Stimulated activated CD4-positive, alpha-beta T cell treated with anti-CD3 and anti-CD28 coated beads, Interleukin-2, amount 100 ng/mL, for 48 hours (primary cell): Measurements from ENCODE around the gene NFYC.
"Not testable (repeated sequence)": the region's sequence is repeated elsewhere in the genome, so short reads cannot be mapped to it uniquely, and the experiment has no call there.

Source experiments
- DNase-seq, 2 donors: peaks; one replicate each; pipeline ENCODE4 v3.0.0-alpha.2; 2020

Gene NFYC

GRCh38 chr1:40665335-40666171 lies 26.0 kb upstream of the NFYC start, which contains the start of gene RIMS3:
TSS of gene RIMS3 (minus strand) at chr1:40665682. CDS start at chr1:40641925, 23,757 bp downstream.
- DNase-seq, result peak; percentile 85 to 94

DNA sequence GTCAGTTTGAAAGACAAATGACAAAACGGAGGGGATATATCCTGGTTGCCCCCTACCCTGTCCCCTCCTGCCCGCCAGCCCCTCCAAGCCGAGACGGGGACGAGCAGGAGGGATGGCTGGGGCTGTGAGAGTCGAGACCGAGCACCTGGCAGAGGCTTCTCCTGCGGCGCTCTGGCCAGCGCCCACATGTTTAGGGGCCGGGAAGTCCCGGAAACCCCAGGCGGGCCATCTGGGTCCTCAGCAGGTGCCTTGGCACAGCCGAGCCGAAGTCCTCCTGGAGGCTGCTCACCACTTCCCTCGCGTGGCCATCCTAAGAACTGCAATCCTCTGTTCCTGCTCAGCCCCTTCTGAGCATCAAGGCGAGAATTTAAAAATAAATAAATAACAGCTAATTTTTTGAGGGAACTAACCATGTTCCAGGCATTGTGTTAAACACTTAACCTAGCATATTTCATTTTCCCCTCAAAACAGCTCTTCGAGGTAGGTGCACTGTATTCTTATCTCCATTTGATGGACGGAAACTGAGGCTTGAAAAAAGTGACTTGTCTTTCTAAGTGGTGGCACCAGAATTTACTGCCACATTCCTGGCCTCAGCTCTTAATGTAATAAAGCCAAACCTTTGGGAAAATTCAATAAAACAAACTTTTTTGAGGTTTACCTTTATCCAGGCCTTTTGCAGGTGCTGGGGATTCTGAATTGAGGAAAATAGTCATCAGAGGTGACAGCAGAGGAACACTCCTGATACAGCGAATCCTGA lies 22.6 kb upstream of the NFYC start:
- peak; percentile 85 to 87 for DNase-seq

- DNase-seq, result no peak
Observed at GRCh38 chr1:40673452-40673851, 18.1 kb upstream of the NFYC start.

- no peak for DNase-seq
Observed at GRCh38 chr1:40676501-40676900, 15.0 kb upstream of the NFYC start.

GRCh38 chr1:40679165-40679953 lies 12.1 kb upstream of the NFYC start:
- no peak for DNase-seq

DNA sequence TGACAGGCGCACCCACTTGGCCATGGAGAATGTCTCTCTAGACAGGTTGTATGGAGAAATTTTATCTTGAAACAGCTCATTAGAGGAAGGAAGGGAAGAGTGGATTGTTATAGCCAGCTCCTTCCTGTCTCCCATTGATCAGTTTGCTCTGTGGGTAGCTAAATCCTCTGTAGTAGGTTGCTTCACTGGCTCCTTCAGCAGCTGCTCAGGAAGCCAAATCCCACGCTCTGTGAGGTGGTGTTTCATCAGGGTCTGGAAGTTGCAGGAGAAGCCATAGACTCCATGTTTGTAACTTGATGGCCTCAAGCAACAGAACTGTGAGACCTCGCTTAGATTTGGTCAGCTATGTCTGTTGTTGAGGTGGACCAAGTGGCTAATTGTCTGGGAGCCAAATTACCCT lies 6.8 kb upstream of the NFYC start:
- DNase-seq, result no peak

- DNase-seq, result no peak
Observed at GRCh38 chr1:40687059-40687458, 4.4 kb upstream of the NFYC start.

GRCh38 chr1:40687661-40688060 lies 3.8 kb upstream of the NFYC start:
- DNase-seq, result no peak

- no peak for DNase-seq
Observed at GRCh38 chr1:40689737-40690136, 1.8 kb upstream of the NFYC start.

DNA sequence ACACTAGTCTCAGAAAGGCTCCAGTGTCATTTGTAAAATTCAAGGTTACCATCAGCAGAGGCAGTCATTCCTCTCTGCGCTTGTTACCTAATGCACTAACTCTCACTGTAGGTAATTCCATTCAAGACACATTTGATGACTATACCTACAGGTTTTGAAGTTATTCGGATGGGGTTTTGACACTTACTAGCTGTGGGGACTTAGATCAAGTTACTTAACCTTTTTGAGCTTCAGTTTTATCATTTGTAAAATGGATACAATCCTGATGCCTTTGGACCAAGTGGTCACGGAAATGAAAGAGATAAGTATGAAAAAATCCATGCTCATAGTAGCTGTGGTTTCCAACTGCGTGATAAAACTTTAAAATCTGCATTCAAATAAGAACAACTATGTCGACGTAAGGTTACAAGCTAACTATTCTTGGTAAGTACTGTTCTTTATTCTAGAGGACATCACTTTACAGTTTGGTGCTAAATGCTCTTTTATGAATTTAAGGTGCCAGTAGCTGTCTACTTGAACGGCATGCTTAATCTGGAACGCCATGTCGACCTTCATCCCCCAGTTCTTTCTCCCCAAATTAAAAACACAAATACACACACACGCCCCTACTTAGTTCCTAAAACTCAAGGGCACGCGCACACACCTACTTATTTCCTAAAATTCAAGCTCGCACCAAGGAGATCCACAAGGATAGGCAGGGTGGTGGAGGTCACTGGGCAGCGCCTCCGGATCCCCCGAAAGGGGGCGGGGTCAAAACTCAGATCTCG lies 550 bp upstream of the NFYC start:
- no peak for DNase-seq

DNA sequence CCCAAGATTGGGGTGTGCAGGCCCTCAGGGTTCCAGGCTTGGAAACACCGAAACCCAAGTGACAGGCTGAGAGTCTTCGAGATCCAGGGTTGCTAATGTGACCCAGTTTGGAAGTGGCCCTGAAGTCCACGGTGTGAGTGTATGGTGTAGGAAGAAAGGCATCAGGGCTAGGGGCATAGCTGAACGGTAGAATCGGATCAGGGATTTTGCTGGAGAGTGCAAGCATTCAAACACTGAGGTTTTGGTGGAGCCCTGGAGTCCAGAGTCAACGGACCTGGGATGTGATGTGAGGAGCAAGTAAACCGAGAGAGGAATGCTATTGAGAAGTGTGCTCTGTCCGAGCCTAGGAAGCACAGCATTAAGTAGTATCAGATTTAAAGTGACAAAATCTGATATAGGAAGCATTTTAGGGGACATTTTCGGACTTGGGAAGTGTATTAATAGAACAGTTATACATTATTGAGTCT lies 958 bp downstream of the NFYC start:
- DNase-seq, result no peak

DNA sequence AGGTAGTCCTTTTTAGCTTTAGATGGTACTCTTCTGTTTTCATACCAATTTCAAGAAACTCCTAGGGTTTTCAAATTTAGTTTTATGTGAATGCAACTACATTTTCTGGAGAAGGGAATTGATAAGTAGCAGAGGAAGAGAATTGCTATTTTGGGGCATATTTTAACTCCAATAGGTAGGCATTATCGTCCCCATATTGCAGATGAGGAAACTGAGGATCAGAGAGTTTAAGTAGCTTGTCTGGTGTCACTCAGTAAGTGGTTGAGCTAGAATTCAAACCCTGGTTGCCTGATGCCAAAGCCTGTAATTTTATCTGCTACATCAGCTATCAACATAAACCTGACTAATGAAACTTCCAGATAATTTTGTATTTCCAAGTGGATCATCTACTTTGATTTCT lies 1.9 kb downstream of the NFYC start:
- no peak for DNase-seq

DNA sequence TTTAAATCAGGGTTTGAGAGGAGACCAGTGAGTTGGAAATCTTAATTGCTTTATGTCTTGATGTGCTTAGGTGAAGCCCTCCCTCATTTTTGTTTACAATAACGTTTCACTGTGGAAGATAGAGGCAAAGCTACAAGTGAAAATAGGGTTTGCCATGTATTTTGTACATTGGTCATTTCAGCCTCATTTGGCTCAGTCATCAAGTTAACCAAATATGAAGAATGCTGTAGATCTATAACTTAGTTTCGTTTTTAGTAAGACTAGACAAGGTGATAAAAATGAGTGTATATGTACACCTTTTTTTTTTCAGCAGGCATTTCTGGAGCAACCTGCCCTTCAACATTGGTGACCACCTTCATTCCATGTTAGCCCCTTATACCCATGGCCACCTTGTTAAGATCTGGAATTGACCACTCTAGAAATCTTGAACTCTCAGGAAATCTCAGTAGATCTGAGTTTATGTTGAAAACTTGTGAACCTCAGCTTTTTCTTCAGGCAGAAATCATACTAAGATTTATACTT lies 2.9 kb downstream of the NFYC start:
- no peak for DNase-seq

- no peak for DNase-seq
Observed at GRCh38 chr1:40696294-40696693, 4.8 kb downstream of the NFYC start.

DNA sequence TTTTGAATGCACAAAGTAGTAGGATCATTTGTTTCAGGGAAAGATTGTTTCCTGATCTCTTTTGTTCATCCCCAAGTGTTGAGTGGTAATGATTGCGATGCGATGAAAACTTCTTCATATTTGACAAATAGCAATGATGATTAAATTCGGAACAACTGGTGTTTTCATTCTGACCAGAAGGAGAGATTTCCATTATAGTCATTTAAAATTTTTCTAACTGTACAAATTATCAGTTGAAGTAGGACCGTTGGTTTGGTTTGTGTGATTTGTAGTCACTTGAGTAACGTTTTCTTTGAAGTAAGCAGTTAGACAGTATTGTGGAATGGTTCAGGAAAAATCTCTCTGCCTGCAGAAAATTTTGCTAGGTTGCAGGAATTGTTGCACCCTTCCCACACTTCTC lies 5.9 kb downstream of the NFYC start:
- DNase-seq, result no peak

- DNase-seq, result no peak
Observed at GRCh38 chr1:40699787-40700186, 8.3 kb downstream of the NFYC start.

DNA sequence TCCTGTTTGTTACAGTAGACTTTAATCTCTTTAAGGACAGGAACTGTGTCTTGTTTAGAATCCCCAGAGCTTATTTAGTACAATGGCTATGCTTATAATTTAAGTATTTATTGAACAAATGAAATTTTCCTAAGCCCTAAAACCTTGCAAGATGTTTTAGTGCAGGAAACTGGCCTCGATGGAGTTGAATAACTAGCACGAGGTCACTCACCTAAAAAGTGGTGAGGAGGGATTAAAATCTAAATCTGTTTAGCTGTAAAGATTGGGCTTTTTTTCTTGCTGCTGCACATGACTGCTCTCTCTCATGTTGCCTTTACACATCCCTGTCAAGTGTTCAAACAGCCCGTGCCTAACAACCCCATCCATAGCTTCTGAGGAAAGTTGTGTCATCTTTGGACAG lies 10.2 kb downstream of the NFYC start:
- DNase-seq, result no peak

DNA sequence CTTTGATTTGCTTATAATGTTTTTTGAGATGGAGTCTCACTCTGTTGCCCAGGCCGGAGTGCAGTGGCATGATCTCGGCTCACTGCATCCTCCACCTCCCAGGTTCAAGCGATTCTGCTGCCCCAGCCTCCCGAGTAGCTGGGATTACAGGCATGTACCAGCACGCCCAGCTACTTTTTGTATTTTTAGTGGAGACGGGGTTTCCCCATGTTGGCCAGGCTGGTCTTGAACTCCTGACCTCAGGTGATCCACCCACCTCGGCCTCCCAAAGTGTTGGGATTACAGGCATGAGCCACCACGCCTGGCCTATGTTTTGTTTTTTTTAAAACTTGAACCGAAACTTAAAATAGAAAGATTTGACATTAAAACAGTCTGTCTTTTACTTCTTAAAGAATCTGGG lies 11.3 kb downstream of the NFYC start:
- not testable (repeated sequence) for DNase-seq

DNA sequence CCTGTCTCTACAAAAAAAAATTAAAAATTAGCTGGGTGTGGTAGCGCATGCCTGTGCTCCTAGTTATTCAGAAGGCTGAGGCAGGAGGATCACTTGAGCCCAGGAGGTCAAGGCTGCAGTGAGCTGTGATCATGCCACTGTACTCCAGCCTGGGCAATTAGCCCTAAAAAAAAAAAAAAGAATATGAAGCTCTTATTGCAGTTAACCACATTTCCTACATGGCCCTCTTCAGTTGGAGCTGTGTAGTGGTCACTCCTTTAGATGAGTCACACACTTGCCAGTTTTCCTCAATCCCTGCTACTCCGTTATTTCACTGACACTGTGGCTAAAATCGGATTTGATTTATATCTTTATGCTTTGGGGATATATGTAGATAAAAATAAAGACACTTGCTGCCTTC lies 11.8 kb downstream of the NFYC start:
- no peak for DNase-seq

DNA sequence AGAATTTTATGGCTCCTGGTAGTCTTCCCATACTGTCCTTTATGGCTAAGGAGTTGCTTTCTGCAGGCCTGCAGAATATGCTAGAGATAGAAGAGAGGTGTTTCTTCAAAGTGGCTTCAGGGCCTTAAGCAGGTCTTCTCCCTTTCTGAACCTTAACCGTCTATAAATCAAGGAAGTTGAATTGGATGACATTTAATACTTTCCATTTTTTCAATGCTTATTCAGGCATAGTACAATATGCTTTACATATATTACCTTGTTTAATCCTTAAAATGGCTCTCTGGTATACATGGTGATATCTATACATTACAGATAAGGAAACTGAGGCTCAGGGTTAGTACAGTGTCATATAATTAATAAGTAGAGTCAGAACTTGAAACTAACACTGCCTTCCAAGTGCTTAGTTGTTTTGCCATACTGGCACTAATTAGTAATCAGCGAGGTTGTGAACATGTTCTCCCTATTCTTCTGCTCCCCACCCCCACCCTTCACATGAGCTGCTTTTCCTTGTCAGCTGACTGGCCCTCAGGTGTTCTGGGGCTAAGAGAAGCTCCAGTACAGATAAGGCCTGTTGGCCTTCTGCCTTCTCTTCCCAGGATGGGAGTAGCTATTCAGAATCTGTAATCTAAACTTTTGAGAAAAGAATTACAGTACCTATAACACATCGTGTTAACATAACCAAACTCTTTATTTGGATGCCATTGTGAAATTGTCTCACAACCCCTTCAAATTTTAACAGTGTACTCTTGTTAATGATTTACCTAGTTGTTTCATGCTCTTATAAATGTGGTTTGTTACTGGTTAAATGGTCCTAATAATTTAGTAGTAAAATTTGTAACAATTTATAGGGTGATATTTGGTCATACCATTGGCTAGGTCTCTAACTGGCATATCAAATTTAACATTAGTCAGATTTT lies 13.6 kb downstream of the NFYC start:
- no peak for DNase-seq

DNA sequence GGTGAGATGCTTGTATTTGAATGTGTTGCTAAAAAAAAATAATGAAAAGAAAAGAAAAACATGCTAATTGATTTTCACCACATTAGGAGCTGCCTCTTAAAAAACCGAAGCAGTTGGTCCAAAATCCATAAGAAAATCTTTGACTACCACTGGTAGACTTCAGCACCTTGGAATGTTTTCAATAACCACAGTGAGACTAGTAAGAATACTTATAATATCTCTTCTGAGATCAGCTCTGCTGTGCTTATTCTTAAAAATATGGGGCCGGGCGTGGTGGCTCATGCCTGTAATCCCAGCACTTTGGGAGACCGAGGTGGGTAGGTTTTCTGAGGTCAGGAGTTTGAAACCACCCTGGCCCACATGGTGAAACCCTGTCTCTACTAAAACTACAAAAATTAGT lies 15.1 kb downstream of the NFYC start:
- DNase-seq, result no peak
